ENCODE data around the gene DMBT1.

GRCh38 chr10:122546242-122546641 lies 14.3 kb upstream of the DMBT1 start:
- TF ChIP-seq POLR2A (IDR thresholded peaks at IDR 0.05; ENCODE audit: low read depth, low read length) (no peak), TAF1 (IDR thresholded peaks at IDR 0.05; ENCODE audit: low read depth, low read length) (no peak), SPI1 (IDR thresholded peaks at IDR 0.05; ENCODE audit: low read depth, low read length) (no peak), POLR2AphosphoS5 (IDR thresholded peaks at IDR 0.05; ENCODE audit: low read depth, low read length) (no peak), PAX5 (IDR thresholded peaks at IDR 0.05; ENCODE audit: insufficient read depth, low read length, severe bottlenecking) (no peak)
